Jurkat, Clone E6-1 (cell line): ENCODE results near the gene DCAF6.

Experiments
- DNase-seq: peaks from one replicate; pipeline ENCODE4 v3.0.0-alpha.2; 2011; ENCODE audit warnings: low read depth, low spot score
- H3K4me3 ChIP-seq: 2 replicates; pipeline ENCODE4 v1.5.1; 2011; ENCODE audit warnings: mild to moderate bottlenecking, low read length, control low read depth, moderate library complexity

DCAF6 gene

GRCh38 chr1:168065506-168065905 is 129.0 kb downstream of the DCAF6 start:
- no peak overlapping the region for H3K4me3 ChIP-seq
- no peak for DNase-seq

- no peak for DNase-seq
Observed at GRCh38 chr1:168069384-168069783, 132.9 kb downstream of the DCAF6 start.

GRCh38 chr1:168079761-168080160 is 143.3 kb downstream of the DCAF6 start:
- no peak for DNase-seq
- H3K4me3 ChIP-seq = no peak overlapping the region

More at GRCh38 chr1:168069384-168069783, 132.9 kb downstream of the DCAF6 start:
- no peak overlapping the region for H3K4me3 ChIP-seq

GRCh38 chr1:168081373-168082007 is 145.0 kb downstream of the DCAF6 start:
- H3K4me3 ChIP-seq = no peak overlapping the region
- DNase-seq = no peak

GRCh38 chr1:168082008-168082876 is 145.8 kb downstream of the DCAF6 start:
- peak; percentile 44 for DNase-seq
- no peak overlapping the region for H3K4me3 ChIP-seq

- H3K4me3 ChIP-seq = no peak overlapping the region
- no peak for DNase-seq
Observed at GRCh38 chr1:168083456-168084325, 147.2 kb downstream of the DCAF6 start.

- peak; percentile 37 for DNase-seq
- no peak overlapping the region for H3K4me3 ChIP-seq
Observed at GRCh38 chr1:168084396-168085231, 148.1 kb downstream of the DCAF6 start.

GRCh38 chr1:168085401-168085872 is 149.0 kb downstream of the DCAF6 start:
- H3K4me3 ChIP-seq = no peak overlapping the region
- no peak for DNase-seq

- no peak for DNase-seq
- no peak overlapping the region for H3K4me3 ChIP-seq
Observed at GRCh38 chr1:168086438-168086837, 150.0 kb downstream of the DCAF6 start.

GRCh38 chr1:168087696-168088095 is 151.2 kb downstream of the DCAF6 start:
- DNase-seq = no peak
- no peak overlapping the region for H3K4me3 ChIP-seq

- H3K4me3 ChIP-seq = no peak overlapping the region
- DNase-seq = no peak
Observed at GRCh38 chr1:168088511-168089325, 152.2 kb downstream of the DCAF6 start.

- H3K4me3 ChIP-seq = no peak overlapping the region
- DNase-seq = no peak
Observed at GRCh38 chr1:168089326-168089978, 153.0 kb downstream of the DCAF6 start.

GRCh38 chr1:168089979-168090337 is 153.5 kb downstream of the DCAF6 start:
- no peak overlapping the region for H3K4me3 ChIP-seq
- DNase-seq = no peak

GRCh38 chr1:168090395-168090794 is 153.9 kb downstream of the DCAF6 start:
- DNase-seq = no peak
- H3K4me3 ChIP-seq = no peak overlapping the region

- DNase-seq = no peak
- no peak overlapping the region for H3K4me3 ChIP-seq
Observed at GRCh38 chr1:168091063-168091462, 154.6 kb downstream of the DCAF6 start.

- DNase-seq = no peak
- H3K4me3 ChIP-seq = no peak overlapping the region
Observed at GRCh38 chr1:168091720-168092550, 155.5 kb downstream of the DCAF6 start.
